Tongue (tissue), 2 donors: ENCODE data around the gene WSCD2. TPM values are rescaled to one million over a fixed set of nuclear protein-coding genes. Genes with fewer than 3 reads are reported as not detected.

Experiments used
- DNase-seq: peaks from one replicate; pipeline ENCODE4 v3.0.0-alpha.2; 2015
- total RNA-seq: library from RNA; depleted of rRNA; stranded (reverse); fragments of >200 nt; gene quantifications from one replicate; pipeline ENCODE4 v1.2.3, GENCODE V29; 2014

Gene WSCD2
- total RNA-seq, 1 donor from 2014 or later = 5.5 TPM

DNA sequence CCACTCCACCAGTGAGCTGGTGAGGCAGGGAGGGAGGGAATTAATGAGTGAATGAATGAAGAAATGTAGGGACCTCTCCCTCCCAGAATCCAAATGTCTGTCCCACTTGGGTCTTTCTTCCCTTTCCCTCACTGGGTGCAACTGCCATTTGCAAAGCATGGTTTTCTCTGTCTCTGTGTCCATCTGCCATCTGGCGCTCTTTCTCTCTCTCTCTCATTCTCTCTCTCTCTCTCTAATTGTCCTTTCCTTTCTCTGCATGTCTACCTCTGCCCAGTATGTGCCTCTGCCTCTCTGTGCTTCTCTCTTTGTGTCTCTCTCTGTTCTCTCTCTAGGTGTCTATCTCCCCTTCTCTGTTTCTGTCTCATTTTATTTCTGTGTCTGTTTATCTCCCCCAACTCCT, 107.3 kb downstream of the WSCD2 start:
- DNase-seq = no peak

DNA sequence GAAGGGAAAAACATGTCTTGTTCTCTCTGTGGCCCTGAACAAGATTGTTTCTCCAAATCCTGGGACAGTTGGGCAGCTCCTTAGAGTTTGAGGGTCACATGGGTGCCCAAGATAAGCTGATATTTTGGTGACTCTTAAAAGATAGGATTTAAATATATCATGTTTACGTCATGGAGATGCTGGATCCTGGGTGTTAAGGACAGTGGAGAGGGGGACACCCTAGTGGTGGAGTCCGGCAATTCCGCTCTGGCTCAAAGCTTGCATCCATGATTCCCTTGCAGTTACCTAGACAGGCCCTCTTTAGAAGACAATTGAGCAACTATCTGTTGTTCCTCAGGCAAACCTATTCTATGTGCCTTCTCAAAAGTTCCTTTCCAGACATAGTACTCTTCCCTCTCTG, 108.2 kb downstream of the WSCD2 start:
- no peak for DNase-seq

DNA sequence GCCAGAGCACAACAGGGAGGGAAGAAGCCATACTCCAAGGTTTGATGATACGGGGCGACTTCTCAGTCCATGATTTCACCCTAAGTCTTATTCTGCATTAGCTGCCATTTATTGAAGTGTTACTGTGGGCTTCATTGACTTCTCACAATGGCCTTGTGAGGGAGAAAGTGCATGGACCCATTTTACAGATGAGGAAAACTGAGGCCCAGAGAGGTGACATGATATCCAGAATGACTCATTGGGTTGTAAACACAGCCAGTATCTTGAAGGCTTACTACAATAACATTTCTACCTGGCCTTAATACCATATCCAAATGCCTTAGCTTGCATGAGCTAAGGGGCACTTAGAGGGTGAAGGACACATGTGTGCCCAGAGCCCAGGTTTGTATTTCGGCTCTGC, 109.4 kb downstream of the WSCD2 start:
- no peak for DNase-seq

DNA sequence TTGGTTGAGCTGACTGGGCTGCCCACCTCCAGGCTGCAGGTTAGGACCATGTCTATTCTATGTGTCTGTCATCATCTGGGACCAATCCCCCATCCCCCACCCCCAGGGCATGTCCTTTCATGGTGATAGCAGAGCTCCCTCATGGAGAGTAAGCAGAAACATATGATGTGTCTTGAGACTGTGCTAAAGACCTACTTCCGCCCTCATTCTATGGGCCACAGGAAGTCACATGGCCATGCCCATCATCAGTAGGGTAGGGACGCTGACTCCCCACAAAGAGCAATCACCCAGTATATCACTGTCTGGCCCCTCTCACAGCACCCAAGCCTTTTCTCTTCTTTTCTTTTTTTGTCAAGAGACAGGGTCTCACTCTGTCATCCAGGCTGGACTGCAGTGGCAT, 110.3 kb downstream of the WSCD2 start:
- no peak for DNase-seq

DNA sequence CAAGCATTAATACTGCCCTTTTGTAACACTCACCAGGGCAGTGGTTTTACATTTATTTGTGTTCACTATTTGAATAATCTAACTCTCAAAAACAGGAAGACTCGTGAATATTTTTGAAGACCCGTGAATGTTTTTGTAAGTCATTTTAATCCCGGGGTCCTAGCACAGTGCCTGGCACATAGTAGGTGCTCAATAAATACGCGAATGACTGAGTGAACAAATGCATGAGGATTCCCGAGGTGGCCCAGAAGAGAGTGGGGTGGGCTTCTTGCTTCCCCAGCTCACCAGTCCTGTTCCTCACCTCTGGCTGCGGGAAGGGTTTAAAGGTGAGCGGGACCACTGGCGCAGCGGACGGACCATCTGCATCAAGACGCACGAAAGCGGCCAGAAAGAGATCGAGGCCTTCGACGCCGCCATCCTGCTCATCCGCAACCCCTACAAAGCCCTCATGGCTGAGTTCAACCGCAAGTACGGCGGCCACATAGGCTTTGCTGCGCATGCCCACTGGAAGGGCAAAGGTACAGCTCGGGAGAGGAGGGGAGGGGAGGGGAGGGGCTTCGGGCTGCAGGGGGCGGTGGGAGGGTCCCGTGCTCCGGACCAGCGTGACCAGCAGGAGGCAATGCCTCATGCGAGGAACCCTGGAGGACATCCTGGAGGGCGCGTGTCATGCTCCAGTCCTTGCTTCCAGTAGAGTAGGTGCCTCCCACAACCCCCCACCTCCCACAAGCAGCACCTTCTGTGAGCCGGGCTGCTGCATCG, 111.1 kb downstream of the WSCD2 start:
- DNase-seq = no peak

DNA sequence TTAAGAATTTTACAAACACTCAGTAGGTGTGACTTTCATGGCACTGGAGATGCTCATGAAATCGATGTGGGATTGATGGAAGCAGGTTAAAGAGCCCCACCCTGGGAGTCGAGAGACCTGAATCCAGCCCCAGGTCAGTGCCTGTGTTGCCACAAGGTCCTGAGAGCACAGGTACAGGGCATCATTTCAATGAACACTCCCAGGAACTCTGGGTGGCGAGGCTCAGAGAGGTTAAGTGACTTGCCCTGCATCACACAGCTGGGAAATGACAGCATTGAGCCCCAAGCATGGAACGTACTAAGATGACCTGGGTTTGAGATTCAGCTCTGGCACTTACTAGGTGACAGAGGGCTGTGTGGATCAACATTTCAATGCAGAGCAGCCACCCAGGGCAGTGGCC, 111.8 kb downstream of the WSCD2 start:
- no peak for DNase-seq

DNA sequence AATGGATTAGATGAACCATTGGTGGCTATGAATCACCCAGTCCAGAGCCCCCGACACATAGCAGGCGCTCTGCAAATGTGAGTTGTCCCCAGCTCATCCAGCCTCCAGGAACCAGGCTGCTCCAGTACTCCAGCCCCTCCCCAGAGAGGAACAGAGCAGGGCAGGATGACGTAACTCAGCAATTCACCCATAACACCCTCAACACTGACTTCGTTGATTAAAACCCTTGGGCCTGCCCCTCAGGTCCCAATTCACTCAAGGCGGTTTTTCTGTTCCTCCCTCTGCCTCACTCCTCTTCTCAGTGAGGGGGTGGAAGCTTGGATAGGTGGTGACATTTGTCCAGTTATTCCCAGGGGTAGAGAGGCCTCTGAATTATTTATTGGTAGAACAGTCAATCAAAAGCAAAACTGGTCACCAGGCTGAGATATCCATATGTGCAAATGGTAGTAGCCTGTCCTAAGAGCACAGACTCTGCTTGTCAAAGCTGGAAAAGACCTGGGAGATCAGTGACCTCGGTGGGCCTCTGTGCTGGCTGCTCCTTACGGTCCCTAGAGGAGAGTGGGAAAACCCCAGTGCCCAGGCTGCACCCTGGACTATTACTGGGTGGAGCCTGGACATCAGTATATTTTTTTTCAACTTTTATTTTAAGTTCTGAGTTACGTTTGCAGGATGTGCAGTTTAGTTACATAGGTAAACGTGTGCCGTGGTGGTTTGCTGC, 113.1 kb downstream of the WSCD2 start:
- DNase-seq = no peak

DNA sequence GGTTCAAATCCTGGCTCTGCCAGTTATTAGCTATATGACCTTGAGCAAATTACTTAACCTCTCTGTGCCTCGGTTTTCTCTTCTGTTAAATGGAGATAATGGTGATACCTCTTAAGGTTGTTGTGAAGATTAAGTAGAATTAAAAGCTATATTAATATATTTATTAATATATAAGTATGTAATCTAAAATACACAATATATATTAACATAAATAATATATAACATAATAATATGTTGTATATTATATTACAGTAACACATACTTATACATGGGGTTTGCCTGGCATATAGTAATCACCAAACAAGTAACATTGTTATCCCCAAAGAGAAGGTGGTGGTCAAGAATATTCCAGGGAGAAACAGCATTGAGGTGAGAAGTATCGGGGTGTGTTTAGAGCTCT, 118.0 kb downstream of the WSCD2 start:
- DNase-seq = no peak

DNA sequence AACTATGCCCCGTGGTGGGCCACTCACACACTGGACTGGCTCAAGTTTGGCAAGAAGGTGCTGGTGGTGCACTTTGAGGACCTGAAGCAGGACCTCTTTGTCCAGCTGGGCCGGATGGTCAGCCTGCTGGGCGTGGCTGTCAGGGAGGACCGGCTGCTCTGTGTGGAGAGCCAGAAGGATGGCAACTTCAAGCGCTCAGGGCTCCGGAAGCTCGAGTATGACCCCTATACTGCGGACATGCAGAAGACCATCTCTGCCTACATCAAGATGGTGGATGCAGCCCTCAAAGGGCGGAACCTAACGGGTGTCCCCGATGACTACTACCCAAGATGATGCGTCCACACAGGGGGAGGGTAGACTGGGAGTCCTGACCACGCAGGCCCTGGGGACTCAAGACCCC, 118.9 kb downstream of the WSCD2 start:
- no peak for DNase-seq

DNA sequence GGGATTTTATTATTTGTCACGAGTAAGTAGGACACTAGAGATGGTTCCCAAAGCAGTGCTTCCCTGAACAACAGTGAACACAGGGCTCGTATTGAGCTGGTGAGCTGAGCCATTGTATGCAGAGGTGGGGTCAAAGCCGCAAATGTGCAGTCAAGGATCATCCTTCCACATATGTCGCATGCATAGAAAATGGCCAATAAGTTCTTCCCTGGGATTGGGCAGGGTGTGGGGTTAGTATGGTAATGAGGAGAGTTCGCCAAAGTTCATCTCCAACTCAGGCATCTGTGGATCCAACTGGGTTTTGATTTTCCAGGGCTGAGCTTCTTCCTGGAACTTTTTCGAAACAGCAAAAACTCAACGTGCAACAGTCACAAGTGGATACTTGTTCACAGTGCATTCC, 123.4 kb downstream of the WSCD2 start:
- DNase-seq = no peak

DNA sequence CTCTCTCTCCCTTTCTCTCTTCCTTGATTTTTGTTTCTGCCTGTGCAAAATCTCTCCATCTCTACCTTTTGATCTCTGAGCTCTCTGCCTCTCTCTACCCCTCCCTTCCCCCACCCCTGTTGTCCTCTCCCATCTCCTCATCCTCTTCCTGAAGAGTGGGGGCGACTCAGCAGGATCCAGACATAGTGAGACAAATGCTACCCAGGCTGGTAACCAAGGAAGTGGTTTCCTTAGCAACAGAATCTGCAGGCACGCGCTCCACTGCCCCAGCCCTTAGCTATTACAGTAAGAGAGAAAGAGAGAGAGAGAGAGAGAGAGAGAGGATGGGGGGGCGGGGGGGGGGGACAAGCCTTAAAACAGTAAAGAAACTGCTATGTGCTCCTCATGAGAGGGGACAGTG, 124.5 kb downstream of the WSCD2 start:
- DNase-seq = peak; percentile 17

DNA sequence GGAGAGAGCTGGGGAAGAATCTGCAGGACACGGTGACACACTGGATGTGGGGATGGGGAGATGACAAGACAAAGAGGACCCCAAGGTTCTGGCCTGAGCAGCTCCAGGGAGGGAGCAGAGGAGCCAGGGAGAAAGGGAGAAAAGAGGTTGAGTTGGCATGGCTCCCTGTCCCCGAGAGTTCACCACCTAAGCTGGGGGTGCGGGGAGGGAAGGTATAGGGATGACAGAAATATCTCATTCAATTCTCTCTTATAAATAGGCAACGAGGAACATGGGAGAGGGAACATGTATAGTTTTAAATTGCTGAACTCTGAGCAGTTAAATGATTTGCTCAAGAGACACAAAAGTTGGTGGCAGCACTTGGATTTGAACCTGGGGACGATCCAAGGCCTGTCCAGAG, 124.9 kb downstream of the WSCD2 start:
- DNase-seq = no peak

DNA sequence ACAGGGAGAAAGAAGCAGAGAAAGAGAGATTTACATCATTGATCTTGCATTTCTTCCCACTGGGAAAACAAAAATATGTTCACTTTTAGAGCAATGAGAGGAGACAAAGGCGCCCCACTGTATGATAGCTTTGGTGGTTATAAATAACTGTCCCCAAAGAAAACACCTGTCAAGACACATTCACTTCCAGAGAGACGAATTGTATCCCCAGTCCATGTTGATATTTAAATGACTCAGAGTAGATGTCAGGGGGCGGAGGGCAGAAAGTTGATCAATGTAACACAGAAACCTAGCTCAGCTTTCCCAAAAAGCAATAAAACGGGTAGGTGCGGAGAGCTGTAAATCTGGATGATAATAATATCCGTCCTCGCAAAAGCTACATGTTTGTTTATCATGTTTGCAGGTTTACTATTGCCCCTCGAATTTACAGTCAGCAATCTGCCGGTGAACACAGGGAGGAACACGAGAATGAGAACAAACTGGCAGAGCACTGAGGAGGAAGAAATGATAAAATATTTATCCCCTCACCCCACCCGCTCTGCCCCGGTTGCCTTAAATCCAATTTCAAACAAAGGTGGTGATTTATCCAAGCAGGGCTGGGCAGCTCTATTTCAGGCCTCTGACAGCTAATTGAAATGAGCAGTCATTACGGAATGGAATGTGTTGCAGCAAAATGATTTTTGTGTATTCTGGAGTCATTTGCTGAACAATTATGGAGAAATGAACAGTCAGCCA, 125.6 kb downstream of the WSCD2 start:
- DNase-seq = no peak

DNA sequence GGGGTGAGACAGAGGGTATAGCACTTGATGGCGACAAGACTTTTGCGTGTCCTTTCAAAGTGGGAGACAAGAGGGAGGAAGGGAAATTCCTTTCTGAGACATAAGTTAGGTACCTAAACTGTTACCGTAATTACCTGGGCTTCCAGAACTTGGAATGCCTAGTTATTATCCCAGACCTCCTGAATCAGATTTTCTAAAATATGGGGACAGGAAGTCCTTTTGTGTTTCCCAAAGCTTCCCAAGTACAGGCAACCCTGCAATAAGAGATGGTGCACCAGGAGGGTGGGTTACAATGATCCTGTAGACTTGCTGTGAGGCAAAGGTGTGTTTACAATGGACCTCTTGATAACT, 126.1 kb downstream of the WSCD2 start:
- no peak for DNase-seq

DNA sequence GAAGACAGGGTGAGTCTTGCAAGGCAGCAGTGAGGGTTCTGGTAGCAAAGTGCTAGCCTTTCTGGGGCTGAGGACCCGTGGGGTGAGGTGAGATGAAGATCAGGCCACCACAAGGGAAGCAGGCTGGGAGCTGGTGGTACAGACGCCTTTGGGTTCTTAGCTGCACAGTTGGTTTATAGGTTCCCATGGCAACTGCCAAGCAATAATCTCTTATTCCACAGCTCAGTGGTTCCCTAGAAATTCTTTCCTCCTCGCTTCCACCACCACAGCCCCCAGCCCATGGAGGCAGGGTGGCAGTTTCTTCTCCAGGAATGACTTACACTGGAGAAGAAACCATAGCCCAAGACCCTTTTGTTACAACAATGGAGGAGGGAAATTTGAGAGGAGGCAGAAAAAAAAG, 127.9 kb downstream of the WSCD2 start:
- DNase-seq = no peak

DNA sequence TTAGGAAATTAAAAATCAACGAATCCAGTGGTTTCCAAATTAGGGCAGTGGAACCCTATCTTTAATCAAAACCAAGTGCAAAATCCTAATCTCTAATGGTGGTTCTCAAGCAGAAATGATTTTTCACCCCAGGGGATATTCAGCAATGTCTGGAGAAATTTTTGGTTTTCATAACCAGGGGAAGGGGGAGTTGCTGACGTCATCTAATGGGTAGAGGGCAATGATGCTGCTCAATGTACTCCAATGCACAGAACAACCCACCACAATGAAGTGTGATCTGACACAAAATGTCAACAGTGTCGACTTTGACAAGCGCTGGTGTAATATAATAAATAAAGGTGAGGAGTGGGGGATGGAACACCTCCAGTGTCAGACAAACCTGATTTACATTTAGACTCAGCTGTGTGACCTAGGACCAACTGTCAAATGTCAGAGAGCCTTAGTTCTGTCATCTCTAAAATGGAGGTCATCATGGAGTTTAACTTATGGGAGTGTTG, 128.6 kb downstream of the WSCD2 start:
- DNase-seq = no peak

DNA sequence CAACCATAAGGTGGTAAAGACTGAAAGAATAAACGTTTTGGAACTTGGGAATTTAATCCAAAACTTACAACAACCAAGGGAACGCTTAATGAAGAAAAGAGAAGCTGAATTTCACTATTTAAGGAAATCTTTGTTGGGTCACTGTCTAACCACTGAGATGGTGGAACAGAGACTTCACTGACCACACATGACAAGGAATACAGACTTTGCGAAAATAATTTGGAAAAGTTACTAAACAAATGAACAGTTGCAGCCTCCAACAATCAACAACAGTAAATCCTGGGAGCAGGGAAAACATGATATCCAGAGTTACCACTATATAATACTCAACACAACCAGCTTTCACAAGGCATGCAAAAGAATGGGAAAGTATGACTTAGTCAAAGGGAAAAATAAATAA, 131.0 kb downstream of the WSCD2 start:
- no peak for DNase-seq

DNA sequence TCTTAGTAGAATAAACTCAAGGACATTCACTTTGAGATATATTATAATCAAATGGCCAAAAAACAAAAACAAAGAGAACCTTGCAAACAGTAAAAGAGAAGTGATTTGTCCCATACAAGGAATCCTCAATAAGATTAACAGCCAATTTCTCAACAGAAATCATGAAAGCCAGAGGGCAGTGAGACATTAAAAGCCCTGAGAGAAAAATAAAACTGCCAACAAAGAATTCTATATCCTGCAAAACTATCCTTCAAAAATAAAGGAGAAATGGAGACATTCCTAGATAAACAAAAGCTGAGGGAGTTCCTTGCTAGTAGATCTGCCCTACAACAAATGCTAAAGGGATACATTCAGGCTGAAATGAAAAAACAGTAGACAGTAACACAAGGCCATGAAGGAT, 131.9 kb downstream of the WSCD2 start:
- DNase-seq = no peak

DNA sequence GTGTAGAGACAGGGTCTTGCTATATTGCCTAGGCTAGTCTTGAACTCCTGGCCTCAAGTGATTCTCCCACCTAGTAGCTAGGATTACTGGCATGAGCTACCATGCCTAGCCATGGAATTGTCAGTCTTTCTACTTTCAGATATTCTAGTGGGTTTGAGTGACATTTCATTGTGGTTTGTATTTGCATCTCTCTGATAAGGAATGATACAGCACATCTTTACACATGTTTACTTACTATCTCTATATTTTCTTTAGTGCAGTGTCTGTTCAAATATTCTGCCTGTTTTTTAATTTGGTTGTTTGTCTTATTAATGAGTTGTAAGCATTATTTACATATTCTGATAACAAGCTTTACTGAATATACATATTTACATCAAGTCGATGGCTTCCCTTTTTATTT, 136.4 kb downstream of the WSCD2 start:
- no peak for DNase-seq

DNA sequence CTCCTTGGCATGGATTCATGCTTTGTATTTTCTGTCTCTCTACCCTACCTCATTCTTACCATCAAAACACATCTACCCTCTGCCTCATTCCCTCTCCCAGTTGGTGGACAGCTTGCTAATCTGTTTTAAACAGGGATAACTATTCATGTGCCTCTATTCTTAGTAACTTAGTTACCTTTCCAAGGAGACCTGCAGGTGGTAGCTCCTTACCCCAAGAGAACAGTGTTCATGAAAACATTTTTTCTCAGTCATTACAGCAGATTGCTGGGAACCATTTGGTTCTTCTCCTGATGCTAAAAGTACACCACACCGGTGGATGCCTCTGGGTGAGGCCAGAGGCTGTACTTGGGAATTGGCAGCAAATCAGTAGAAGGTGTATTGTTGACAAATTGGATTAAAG, 137.0 kb downstream of the WSCD2 start:
- DNase-seq = no peak

DNA sequence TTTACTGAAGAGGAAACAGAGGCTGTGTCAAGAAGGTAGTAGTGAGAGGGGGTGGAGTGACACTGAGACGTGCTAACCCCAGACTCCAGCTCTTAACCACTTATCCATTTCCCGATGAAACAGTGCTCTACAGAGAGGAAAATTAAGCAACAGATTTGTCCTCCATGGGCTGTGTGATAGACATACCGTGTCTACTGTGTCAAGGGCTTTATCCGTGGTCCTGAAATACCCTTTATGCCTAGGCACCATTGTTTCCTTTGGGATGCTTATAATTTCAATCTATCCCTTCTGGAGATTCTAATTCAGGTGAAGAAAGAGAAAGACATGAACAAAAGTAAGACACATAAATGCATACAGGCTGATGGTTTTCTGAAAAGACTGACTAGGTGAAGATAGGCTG, 138.4 kb downstream of the WSCD2 start:
- DNase-seq = no peak

DNA sequence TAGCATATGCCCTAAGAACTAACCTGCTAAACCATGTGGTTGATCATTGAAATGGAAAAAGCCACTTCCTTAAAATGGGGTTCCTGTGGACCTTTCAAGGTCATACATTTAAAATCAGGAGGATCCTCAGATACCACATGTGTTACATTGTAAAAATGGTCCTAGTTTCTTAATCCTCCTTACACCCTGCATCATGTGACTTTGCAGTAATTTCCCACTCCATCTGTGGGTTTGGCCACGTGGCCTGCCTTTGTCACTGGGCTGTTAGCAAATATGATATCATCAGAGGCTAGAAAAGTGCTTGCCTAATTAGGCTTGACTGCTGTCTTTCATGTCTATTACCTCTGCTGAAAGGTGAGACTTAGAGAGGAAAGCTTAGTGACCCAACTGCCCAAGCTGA, 139.3 kb downstream of the WSCD2 start:
- no peak for DNase-seq

DNA sequence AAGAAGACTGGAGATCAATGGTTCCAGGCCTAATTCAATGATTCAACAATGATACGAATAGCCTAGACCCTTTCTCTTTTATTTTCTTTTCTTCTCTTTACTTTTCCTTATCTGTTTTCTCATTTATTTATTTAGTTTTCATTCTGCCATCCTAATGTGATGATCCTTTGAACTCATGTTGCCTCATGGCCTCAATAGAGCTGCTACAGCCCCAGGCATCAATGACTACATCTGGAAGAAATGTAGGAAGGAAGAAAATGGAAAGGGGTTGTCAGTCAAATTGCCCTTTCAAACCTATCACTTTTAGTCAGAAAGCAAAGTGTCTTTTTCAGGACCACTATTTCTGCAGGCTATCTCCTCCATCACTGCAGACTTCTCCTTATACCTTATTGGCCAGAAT, 140.1 kb downstream of the WSCD2 start:
- no peak for DNase-seq
